HT-29 (cell line): ENCODE results near the gene PDE9A. TPM values are rescaled to one million over a fixed set of nuclear protein-coding genes. Genes with fewer than 3 reads are reported as not detected.

Source experiments
- DNase-seq: peaks from one replicate; pipeline ENCODE4 v3.0.0-alpha.2; 2015; ENCODE audit warnings: low spot score
- total RNA-seq: library from RNA; depleted of rRNA; stranded (reverse); fragments of >200 nt; shearing (Covaris generic); gene quantifications from 2 replicates; pipeline ENCODE4 v1.2.3, GENCODE V29; 2014

Gene PDE9A
- total RNA-seq, 1 experiment from 2014 or later = 8.4 TPM

GRCh38 chr21:42755031-42755665 is 101.7 kb downstream of the PDE9A start:
- DNase-seq = no peak

DNA sequence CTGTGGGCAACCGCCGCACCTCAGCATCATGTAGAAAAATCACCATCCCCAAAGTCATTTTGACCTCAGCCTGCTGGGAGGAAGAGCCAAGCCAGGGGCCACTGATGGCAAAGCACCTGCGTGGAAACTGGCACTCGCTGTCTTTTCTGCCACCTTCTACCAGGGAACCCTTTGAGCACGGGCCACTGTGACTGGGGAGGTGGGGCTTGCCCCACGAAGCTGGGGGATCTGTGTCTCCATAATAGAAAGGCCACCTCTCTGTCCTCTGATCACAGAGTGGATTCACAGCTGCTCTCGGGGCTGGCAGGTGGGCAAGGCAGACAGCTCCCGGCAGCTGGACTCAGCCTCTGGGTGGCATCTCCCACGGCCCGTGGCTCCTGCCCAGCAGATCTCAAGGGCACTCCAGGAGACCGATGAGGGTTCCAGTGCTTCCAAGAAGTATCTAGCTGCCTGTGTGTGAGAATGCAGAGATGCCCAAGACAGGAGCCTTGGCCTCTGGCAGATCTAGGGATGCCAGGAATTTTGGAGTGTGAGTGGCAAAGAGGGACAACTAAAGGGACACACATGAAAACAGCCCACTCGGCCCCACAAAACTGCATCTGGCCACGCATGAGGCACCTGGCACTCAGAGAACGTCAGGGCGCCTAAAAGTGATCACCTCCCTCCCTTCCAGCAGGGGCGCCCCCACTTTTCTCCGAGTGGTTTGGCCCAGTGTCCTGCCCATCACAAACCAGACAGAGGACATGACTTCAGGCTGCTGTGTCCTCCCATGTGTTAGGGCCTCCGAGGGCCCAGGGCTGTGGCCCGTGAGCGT is 102.6 kb downstream of the PDE9A start:
- DNase-seq = no peak

- no peak for DNase-seq
These were observed 103.3 kb downstream of the PDE9A start for GRCh38 chr21:42756580-42757250.

DNA sequence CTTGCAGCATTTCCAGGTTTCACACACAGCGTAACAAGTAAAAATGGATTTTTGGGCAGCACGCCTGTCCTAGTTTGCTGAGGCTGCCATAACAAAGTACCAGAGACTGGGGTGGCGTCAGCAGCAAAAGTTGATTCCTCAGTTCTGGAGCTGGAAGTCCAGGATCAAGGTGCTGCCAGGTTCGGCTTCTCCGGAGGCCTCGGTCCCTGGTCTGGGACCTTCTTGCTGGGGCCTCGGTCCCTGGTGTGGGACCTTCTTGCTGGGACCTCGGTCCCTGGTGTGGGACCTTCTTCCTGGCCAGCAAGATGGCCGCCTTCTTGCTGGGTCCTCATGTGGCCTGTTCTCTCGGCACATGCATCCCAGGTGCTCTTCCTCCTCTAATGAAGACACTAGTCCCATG is 104.0 kb downstream of the PDE9A start:
- no peak for DNase-seq

DNA sequence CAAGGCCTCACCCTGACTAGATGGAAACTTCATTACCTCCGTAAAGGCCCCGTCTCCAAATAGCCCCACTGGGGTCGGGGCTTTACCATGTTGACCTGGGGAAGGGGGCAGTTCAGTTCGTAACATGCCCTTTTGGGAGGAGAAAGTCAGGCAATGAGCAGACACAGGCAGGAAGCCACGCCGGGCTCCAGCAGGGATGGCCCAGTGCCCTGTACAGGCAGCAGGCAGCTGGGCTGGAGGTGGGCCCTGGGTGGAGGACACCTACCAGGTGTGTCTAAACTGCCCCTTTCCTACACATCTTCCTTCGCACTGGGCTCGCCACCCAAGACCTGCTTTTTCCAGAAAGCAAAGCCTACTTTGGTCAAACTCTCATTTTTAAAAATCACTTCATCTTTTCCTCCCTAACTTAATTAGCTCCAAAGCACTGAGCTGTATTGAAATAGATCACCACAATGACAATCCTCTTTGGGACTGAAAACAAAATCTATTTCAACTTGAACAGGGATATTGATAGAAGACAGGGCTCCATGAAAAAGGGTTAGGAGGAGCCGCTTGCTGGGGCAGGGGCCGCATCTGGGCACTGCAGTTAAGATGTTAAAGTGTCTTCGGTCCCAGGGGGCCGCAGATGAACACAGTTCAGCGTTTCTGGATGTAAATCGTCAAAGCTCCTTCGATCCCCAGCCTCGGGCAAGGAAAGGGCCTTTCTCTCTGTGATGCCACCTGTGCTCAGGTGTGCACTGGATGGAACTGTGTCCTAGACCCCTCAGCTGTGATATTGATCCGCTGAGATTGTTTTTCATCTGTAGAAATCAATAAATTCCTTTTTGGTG is 104.6 kb downstream of the PDE9A start:
- DNase-seq = no peak

GRCh38 chr21:42758721-42759593 is 105.5 kb downstream of the PDE9A start:
- DNase-seq = no peak

DNA sequence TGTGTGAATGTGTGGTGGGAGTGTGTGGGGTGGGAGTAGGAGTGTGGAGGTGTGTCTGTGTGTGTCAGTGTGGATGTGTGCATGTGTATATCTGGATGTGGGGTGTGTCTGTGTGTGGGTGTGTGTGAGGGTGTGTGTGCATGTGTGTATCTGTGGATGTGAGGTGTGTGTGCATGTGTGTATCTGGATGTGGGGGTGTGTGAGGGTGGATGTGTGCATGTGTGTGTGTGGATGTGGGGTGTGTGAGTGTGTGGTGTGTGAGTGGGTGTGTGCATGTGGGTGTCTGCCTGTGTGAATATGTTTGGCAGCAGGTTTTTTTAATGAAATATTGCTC is 106.1 kb downstream of the PDE9A start:
- DNase-seq = no peak

DNA sequence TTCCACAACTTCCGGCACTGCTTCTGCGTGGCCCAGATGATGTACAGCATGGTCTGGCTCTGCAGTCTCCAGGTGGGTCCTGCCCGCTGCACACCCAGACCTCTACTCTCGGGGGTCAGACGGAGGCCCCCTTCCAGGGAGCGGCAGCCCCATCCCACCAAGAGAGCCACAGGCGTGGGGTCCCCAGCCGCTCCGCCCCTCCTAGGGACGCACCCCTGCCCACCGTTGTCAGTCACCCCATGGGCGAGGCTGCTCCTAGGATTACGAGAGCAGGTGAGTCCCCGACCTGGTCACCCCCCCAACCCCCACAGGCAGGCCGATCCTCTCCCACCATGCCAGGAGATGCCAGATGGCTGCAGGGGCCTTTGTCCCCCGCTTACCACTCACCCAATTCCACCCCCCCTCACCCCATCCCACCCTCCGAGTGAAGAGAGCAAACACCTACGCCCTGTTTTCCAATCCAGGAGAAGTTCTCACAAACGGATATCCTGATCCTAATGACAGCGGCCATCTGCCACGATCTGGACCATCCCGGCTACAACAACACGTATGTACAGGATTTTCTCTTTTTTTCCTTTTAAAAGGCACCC is 107.0 kb downstream of the PDE9A start:
- no peak for DNase-seq

- DNase-seq = no peak
These were observed 107.7 kb downstream of the PDE9A start for GRCh38 chr21:42760951-42761751.

GRCh38 chr21:42761776-42762335 is 108.4 kb downstream of the PDE9A start:
- DNase-seq = no peak

- DNase-seq = no peak
These were observed 110.4 kb downstream of the PDE9A start for GRCh38 chr21:42763581-42764442.

DNA sequence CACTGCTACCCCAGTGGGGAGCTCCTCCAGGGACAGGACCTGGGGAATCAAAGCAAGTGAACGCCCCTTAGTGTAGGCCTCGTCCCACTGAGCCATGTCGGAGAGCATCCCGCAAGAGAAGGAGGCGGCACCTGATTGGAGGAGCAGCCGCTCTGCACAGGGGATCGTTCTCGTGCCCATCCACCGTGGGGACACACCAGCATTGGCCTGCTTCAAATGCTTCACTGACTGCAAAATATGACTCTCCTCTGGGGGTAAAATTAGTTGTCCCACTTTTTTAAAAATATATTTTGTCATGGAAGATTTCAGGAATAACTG is 111.0 kb downstream of the PDE9A start:
- DNase-seq = no peak

DNA sequence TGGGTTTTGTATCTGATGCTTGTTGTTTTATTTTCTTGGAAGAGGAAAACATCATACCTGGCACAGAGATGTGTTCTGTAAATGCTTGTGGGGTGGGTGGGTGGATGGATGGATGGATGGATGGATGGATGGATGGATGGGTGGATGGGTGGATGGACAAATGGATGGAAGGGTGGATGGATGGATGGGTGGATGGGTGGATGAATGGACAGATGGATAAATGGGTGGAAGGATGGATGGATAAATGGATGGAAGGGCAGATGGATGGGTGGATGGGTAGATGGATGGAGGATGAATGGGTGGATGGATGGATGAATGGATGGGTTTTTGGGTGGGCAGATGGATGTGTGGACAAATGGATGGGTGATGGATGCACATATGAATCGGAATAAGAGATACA is 111.5 kb downstream of the PDE9A start:
- no peak for DNase-seq

GRCh38 chr21:42765656-42766055 is 112.2 kb downstream of the PDE9A start:
- no peak for DNase-seq

- DNase-seq = no peak
These were observed 113.5 kb downstream of the PDE9A start for GRCh38 chr21:42766739-42767560.

DNA sequence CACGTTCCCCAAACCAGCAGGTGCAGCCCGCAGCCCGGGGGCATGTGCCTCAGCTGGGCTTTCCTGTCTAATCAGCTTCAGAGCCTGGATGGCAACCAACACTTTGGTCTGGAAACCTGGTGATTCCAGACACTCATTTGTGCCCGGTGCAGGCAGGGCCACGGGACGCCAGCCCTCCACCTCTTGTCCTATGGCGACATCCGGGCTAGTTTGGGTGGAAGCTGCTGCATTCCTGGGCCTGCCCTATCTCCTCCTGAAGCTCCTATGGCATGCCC is 114.1 kb downstream of the PDE9A start:
- no peak for DNase-seq

- no peak for DNase-seq
These were observed 115.1 kb downstream of the PDE9A start for GRCh38 chr21:42768324-42769121.
